Hepatocyte (in vitro differentiated cells): Measurements from ENCODE around the gene PTTG1IP.

Experiments
- CTCF ChIP-seq: fragments of 200-600 bp; sonication (generic); IDR thresholded peaks from 2 replicates; pipeline ENCODE4 v1.5.1; 2016; ENCODE audit warnings: antibody characterized with exemption, mild to moderate bottlenecking; ENCODE audit not compliant: poor library complexity
- EZH2 ChIP-seq: fragments of 200-600 bp; sonication (generic); IDR thresholded peaks from 2 replicates; pipeline ENCODE4 v1.6.1; 2016; ENCODE audit warnings: antibody characterized with exemption, mild to moderate bottlenecking, borderline replicate concordance
- EZH2phosphoT487 ChIP-seq: fragments of 200-600 bp; sonication (generic); IDR thresholded peaks from one replicate; pipeline ENCODE4 v1.6.1; 2018; ENCODE audit warnings: antibody characterized with exemption, mild to moderate bottlenecking, low read depth, moderate library complexity; ENCODE audit not compliant: unreplicated experiment, severe bottlenecking

- no peak for TF ChIP-seq CTCF
- TF ChIP-seq EZH2 = no peak
- TF ChIP-seq EZH2phosphoT487 = no peak
These were observed 73.8 kb downstream of the PTTG1IP start for GRCh38 chr21:44799646-44800045.
